Breast epithelium (tissue), 3 donors: ENCODE data around the gene SFXN2.

Source experiments
- POLR2AphosphoS5 ChIP-seq, 3 donors: sonication (generic); formaldehyde crosslinking; IDR thresholded peaks; one replicate each; pipeline ENCODE4 v1.6.1; 2017; ENCODE audit warnings: antibody characterized with exemption in 3 of 3
- TF ChIP-seq, protein P1 (sequence below), 3 donors: fragments of 450-650 bp; IDR thresholded peaks; one replicate each; pipeline ENCODE4 v1.5.1; 2016 to 2017; ENCODE audit warnings: antibody characterized with exemption in 3 of 3, mild to moderate bottlenecking in 3 of 3, moderate library complexity in 3 of 3

DNA sequence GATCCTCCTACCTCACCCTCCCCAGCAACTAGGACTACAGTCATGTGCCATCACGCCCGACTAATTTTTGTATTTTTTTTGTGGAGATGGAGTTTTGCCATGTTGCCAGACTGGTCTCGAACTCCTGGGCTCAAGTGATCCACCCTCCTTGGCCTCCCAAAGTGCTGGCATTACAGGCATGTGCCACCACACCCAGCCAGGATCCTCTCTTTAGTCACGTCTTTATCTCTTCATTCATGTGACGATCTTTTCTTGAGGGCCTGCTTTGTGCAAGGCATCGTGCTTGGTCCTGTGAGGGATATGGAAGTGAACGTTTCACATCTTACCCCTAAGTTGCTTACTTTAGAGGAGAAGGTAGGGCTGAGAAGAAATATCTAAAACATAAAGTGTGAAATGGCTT is 50.9 kb downstream of the SFXN2 start:
- no peak for TF ChIP-seq POLR2AphosphoS5 (IDR thresholded peaks at IDR 0.05)
- TF ChIP-seq, protein P1, sequence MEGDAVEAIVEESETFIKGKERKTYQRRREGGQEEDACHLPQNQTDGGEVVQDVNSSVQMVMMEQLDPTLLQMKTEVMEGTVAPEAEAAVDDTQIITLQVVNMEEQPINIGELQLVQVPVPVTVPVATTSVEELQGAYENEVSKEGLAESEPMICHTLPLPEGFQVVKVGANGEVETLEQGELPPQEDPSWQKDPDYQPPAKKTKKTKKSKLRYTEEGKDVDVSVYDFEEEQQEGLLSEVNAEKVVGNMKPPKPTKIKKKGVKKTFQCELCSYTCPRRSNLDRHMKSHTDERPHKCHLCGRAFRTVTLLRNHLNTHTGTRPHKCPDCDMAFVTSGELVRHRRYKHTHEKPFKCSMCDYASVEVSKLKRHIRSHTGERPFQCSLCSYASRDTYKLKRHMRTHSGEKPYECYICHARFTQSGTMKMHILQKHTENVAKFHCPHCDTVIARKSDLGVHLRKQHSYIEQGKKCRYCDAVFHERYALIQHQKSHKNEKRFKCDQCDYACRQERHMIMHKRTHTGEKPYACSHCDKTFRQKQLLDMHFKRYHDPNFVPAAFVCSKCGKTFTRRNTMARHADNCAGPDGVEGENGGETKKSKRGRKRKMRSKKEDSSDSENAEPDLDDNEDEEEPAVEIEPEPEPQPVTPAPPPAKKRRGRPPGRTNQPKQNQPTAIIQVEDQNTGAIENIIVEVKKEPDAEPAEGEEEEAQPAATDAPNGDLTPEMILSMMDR (IDR thresholded peaks at IDR 0.05) = no peak
